Measurements from ENCODE around the gene CLTC. TPM values are rescaled to one million over a fixed set of nuclear protein-coding genes. Genes with fewer than 3 reads are reported as not detected.

The CLTC gene
- total RNA-seq, 2 donors from 2014 or later: 273 to 285 TPM

DNA sequence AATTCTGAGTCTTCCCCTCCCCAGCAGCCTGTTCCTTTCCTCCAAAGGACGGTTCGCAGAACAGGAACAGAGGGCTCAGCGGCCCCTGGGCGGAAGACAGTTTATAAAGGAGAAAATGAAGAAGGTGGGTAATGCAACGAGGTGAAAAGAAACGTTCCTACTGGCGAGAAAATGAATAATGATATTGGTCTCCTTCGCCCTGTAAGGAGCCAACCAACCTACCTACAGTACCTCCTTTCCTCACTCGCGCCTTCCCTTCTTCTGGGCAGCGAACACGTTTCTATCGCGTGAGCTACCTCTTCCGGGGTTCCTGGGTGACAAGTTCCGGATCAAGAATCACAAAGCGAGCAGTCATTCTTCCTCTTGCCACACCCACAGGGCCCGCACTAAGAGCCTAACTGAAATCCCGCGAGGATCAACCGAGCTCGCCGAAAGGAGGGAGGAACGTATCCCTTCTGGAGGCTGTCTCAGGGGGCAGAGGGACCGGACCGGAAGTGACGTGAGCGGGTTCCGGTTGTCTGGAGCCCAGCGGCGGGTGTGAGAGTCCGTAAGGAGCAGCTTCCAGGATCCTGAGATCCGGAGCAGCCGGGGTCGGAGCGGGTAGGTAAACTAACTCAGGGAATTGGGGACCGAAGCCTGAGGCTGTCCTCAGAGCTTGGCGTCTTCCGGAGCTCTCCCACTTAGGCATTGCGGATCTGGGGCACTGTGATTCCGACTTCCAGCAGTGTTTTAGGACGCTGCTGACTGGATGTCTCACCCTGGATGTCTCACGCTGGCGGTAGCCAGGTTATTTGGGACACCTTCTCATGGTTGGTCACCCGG, 87.7 kb downstream of the CLTC start, which contains the start of the genes PTRH2 and VMP1:
TSS of gene PTRH2 (minus strand) at position 282 of the 822 bp plus-strand sequence. CDS start 9,452 bp downstream, outside the sequence.
TSS of gene VMP1 (plus strand) at position 506 of the 822 bp plus-strand sequence. CDS start 23,793 bp downstream, outside the sequence.
- Histone ChIP-seq H3K4me1 (ENCODE audit: control insufficient read depth in 1 of 2, low read depth in 2 of 2) (peaks cover 12 to 30% of the 10 kb centered on the region in 2 donors), H3K36me3 (no peaks in the 10 kb centered on the region), H3K27ac (peak within 1 kb of the TSS; percentile 93), H3K27me3 (replicated peaks; ENCODE audit: insufficient read depth) (no peaks in the 10 kb centered on the region), H3K4me3 (peak within 1 kb of the TSS; percentile 88), H3K9me3 (no peaks in the 10 kb centered on the region)
- TF ChIP-seq, protein P1, sequence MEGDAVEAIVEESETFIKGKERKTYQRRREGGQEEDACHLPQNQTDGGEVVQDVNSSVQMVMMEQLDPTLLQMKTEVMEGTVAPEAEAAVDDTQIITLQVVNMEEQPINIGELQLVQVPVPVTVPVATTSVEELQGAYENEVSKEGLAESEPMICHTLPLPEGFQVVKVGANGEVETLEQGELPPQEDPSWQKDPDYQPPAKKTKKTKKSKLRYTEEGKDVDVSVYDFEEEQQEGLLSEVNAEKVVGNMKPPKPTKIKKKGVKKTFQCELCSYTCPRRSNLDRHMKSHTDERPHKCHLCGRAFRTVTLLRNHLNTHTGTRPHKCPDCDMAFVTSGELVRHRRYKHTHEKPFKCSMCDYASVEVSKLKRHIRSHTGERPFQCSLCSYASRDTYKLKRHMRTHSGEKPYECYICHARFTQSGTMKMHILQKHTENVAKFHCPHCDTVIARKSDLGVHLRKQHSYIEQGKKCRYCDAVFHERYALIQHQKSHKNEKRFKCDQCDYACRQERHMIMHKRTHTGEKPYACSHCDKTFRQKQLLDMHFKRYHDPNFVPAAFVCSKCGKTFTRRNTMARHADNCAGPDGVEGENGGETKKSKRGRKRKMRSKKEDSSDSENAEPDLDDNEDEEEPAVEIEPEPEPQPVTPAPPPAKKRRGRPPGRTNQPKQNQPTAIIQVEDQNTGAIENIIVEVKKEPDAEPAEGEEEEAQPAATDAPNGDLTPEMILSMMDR (IDR thresholded peaks at IDR 0.05): no peak
- peak; percentile 100 for ATAC-seq (ENCODE audit: insufficient number of reproducible peaks, low FRiP score, low read depth)
- peak; percentile 95 for DNase-seq (ENCODE audit: low spot score)

DNA sequence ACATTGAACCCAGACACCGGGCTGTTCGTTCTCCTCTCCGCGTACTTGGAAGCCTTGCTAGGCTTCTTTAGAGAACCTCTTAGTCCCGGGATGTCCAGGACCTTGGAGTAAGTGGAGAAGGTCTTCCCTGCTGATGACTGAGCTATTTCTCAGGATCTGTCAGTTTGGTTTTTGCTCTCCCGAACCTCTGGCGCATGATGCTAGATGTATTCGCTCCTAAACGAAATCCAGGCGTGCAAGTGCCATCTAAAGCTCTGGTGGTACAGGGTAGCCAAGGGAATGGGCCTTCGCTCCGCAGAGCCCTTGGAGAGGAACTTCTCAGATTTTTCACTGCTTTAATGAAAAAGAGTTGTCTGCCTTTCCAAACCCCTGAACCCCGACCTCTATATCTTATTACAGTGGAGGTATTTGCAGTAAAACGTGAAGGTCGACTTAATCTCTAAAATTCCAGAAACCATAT, 88.3 kb downstream of the CLTC start:
- Histone ChIP-seq H3K27me3 (replicated peaks; ENCODE audit: insufficient read depth) (no peaks in the 10 kb centered on the region), H3K9me3 (no peaks in the 10 kb centered on the region), H3K27ac (peak overlapping the region; percentile 93), H3K36me3 (no peaks in the 10 kb centered on the region), H3K4me3 (peak overlapping the region; percentile 88), H3K4me1 (ENCODE audit: control insufficient read depth in 1 of 2, low read depth in 2 of 2) (peaks cover 12 to 30% of the 10 kb centered on the region in 2 donors)
- TF ChIP-seq, protein P1 (IDR thresholded peaks at IDR 0.05): no peak
- DNase-seq (ENCODE audit: low spot score): no peak
- ATAC-seq (ENCODE audit: insufficient number of reproducible peaks, low FRiP score, low read depth): no peak

DNA sequence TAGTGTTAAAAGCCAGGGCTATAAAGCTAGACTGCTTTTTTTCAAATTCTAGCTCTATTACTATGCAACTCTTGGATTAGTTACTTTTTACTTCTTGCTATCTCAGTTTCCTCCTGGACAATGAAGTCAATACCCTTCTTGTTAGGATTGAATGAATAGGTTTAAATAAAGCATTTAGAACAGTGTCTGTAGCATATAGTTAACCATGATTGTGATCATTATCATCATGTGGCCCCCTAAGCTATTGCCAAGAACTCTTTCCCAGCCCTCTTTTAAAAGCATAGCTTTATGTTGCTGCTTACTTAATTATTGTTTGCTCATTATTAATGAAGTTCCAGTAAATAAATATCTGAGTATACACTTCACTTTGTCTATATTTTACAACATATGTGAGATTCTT, 92.2 kb downstream of the CLTC start:
- Histone ChIP-seq H3K27me3 (replicated peaks; ENCODE audit: insufficient read depth) (no peaks in the 10 kb centered on the region), H3K4me1 (ENCODE audit: control insufficient read depth in 1 of 2, low read depth in 2 of 2) (peaks cover 6 to 14% of the 10 kb centered on the region in 2 donors), H3K36me3 (no peaks in the 10 kb centered on the region), H3K4me3 (no peak overlapping the region), H3K9me3 (no peaks in the 10 kb centered on the region), H3K27ac (no peak overlapping the region)
- ATAC-seq (ENCODE audit: insufficient number of reproducible peaks, low FRiP score, low read depth) (no peak), DNase-seq (ENCODE audit: low spot score) (no peak)
- TF ChIP-seq, protein P1 (IDR thresholded peaks at IDR 0.05): no peak

DNA sequence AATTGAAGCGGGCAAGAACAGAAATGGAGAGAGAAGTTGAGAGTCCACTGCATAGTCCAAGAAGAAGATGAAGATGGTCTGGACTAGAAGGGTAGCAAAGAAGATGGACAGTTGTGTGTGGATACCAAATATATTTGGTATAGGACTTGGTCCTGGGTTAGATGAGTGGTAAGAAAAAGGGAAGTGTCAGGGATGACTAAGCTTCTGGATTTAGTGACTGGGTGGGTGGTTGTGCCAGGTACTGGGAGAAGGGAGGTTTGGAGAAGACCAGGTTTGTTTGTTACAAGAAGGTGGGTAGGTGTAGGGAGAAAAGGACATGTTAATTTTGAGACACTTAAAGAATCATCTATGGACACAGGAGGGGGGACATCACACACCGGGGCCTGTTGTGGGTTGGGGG, 93.2 kb downstream of the CLTC start:
- no peak overlapping the region for H3K27ac ChIP-seq
- ATAC-seq (ENCODE audit: insufficient number of reproducible peaks, low FRiP score, low read depth): no peak

DNA sequence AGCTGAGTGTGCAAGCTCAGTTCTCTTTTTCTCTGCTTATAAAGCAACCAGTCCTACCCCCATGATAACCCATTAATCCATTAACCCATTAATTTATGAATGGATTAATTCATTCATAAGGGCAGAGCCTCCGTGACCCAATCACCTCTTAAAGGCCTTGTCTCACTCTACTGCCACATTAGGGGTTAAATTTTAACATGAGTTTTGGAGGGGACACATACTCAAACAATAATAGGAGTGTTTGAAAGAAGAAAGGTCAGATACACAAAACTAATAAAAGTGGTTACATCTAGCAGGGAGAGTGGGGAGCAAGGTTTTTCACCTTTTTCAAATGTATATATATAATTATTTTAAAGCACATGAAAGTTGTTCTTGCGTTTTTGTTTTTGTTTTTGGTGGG, 94.6 kb downstream of the CLTC start:
- Histone ChIP-seq H3K27me3 (replicated peaks; ENCODE audit: insufficient read depth) (no peaks in the 10 kb centered on the region), H3K4me1 (ENCODE audit: control insufficient read depth in 1 of 2, low read depth in 2 of 2) (peaks cover 0 to under 1% of the 10 kb centered on the region in 2 donors), H3K9me3 (no peaks in the 10 kb centered on the region), H3K27ac (no peak overlapping the region), H3K36me3 (no peaks in the 10 kb centered on the region), H3K4me3 (no peak overlapping the region)
- no peak for ATAC-seq (ENCODE audit: insufficient number of reproducible peaks, low FRiP score, low read depth)
- TF ChIP-seq, protein P1 (IDR thresholded peaks at IDR 0.05): no peak
- no peak for DNase-seq (ENCODE audit: low spot score)

More for the DNA sequence above, 93.2 kb downstream of the CLTC start:
- Histone ChIP-seq H3K9me3 (no peaks in the 10 kb centered on the region), H3K4me1 (ENCODE audit: control insufficient read depth in 1 of 2, low read depth in 2 of 2) (peaks cover 6 to 14% of the 10 kb centered on the region in 2 donors), H3K4me3 (no peak overlapping the region), H3K27me3 (replicated peaks; ENCODE audit: insufficient read depth) (no peaks in the 10 kb centered on the region), H3K36me3 (no peaks in the 10 kb centered on the region)
- no peak for DNase-seq (ENCODE audit: low spot score)
- TF ChIP-seq, protein P1 (IDR thresholded peaks at IDR 0.05): no peak

Measured in thoracic aorta (tissue), 2 donors.